Renal cortex interstitium (tissue), 11 donors: ENCODE data around the gene KIF21B. TPM values are rescaled to one million over a fixed set of nuclear protein-coding genes. Genes with fewer than 3 reads are reported as not detected.

Source experiments
- DNase-seq, 11 donors: peaks; one replicate each; pipeline ENCODE4 v3.0.0-alpha.2; 2013; ENCODE audit warnings: low read depth in 9 of 11, low spot score in 4 of 11; ENCODE audit errors: extremely low read depth in 1 of 11
- polyA plus RNA-seq, 3 donors: library from polyadenylated mRNA; unstranded; fragments of 120-200 nt; gene quantifications; one replicate each; pipeline ENCODE4 v1.2.1, GENCODE V29; 2013; ENCODE audit not compliant: insufficient read length in 3 of 3

Gene KIF21B
- polyA plus RNA-seq, 3 donors: 2.1 to 3.2 (median 2.3) TPM

DNA sequence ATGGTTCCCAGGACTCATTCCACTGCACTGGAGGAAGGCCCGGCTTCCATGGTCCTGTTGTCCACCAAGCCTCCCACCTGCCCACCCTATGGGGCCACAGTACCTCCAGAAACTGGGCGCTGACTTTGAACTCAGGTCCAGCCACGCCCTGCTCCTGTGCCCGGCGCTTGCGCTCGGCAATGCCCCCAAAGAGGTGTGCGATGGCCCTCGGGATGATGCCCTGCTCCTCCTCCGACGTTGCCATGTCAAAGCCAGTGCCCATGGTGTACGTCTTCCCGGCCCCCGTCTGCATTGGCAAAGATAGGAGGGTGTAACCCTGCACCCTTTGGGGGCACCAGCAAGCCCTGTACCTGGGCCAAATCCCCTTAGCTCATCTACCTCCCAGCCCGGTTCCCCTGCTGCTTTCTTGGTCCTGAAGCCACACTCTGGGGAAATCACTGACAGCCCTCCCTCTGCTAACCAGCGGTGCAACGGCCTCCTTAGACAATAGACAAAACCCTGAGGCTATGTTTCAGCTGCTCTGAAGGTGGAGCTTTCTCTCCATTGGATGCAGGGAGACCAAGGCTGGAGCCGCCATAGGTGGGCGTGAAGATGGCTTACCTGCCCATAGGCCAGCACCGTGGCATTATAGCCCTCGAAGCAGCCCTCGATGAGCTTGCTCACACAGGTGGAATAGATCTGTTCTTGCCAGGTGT lies 14.7 kb downstream of the KIF21B start:
- no peak for DNase-seq

DNA sequence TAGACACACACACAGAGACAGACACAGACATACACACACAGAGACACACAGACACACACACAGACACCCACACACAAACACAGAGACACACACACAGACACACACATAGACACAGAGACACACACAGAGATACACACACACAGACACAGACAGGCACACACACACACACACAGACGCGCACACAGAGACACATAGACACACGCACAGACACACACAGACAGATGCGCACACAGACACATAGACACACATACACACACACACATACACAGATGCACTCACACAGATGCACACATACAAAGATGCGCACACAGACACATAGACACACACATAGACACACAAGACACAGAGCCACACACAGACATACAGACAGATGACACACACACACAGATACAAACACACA lies 16.0 kb downstream of the KIF21B start:
- DNase-seq: no peak

DNA sequence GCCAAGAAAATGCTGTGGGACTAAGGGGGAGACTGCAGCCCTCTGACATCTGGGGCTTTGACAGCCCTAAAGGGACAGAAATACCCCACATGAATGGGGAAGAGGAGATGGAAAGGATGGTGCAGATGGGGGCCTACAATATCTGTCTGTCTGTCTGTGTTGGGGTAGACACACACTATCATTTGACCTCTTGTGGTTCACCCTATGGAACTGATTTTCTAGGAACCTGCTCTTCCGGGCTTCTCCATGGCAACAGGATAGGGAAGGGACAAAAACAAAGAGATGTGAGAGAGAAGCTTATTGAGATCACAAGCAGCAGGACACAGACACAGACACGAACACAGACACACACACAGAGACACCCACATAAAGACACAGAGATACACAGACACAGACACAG lies 17.1 kb downstream of the KIF21B start:
- DNase-seq: no peak

DNA sequence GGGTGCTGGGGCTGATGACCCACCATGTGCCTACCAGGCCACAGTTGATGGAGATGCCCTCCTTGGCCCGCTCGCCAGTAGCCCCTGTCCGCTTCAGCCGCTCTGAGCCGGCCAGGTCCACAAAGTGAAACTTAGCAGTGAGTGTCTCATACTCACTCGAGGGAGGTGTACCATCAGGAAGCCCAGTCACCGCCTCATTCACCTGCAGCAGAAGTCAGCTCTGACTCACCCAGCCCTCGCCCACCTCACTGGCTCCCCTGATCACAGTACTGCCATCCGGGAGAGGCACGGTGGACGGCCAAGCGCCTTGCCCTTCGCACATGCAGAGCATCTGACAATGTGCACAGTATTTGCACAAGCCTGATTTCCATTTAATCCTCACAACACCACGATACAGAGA lies 18.8 kb downstream of the KIF21B start:
- DNase-seq: no peak

DNA sequence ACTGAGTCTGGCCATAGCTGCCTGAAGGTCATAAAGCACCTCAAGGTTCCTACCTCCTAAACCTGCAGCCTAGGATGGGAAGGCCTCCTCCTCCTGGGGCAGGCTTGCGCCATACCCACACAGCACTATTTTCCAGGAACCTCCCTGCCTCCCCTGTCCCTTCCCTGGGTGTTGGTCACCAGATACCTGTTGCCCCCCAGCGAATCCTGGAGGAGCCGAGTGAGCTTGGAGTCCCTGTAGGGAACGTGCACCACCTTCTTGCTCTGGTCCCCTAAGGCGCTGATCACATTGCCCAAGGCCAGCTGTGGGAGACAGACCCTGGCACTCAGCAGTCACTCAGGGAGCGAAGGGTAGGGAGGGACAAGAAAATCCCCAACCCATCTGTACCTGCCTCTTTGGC lies 19.4 kb downstream of the KIF21B start:
- no peak for DNase-seq

DNA sequence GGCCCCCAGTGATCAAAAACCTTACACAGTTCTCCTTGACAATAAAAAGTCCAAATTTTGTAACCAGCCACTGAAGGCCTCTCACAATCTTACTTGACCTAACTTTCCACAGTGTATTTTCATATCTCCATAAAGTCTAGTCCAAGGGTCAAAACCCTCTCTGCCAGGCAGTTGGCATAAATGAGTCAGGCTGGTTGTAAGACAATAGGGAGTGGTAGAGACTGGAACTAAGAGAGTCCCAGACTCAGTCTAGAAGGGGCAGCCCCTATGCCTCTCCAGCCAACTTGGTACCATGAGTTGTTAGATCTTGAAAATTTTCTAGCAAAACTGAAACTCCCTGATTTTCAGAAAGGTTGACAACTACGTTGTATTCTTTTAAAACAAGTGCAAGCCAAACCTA lies 21.0 kb downstream of the KIF21B start:
- DNase-seq: no peak

DNA sequence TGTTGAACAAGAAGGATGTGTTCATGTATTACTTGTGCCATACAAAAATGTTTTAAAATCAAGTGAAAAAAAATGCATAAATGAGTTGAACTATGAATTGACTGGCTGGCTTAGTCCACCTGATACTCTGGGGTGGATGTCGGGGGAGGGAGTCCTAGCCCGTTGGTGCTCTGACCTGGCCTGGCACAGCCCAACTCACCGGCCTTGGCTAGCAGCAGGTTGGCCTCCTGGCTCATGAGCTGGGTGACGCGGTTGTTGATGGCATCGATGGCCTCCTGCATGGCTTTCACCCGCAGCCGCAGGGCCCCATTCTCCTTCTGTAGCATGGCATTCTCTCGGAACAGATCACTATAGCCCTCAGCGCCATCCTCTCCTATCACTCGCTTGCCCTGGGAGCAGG lies 21.6 kb downstream of the KIF21B start:
- no peak for DNase-seq

DNA sequence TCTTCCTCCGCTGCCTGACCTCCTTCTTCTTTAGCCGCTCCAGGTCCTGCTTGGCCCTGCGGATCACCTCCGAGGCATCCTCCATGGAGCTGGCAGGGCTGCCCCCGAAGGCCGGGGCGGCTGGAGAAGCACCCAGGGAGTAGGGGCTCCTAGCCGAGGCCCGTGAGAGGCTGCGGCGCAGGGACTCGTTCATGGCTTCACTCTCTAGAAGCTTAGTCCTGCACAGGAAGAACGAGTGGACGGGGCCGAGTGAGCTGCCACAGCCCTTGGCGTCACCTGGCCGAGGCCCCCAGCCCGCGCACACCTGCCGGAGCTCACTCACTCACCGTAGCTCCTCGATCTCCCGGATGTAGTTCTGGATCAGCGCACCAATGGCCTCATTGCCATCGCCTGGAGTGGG lies 23.1 kb downstream of the KIF21B start:
- DNase-seq: no peak

DNA sequence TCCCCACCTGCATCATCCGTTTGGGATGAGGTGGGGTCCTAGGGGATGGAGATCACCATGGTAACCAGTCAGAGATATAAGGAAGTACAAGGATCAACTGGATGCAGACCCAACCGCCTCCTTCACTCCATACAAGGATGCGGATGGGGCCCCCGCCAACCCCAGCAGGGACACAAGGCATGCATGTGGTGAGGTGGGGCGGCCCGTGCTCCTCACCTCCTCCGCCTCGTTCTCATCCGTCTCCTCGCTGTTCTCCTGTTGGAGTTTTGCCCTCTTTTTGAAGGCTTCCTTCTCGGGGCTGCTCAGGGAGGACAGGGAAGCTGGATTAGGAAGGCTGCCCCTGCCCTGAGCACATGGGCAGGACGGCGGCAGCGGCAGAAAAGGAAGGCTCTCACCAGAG lies 23.8 kb downstream of the KIF21B start:
- no peak for DNase-seq

DNA sequence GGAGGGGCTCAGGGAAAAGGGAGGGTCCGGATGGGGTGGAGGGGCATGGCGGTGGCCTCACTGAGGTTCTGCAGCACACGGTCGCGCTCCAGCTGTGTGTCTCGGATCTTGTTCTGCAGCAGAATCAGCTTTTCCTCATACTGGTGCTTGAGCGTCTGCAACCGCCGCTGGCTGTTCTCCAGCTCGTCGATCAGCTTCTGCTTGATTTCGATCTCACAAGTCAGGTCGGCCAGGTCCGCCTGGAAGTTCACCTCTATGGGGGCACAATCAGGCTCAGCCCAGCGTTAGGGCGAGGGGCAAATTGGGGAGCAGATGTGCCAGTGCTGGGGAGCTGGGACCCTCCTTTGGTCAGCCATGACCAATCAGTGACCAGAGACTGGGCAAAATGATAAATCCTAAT lies 25.2 kb downstream of the KIF21B start:
- DNase-seq: no peak

DNA sequence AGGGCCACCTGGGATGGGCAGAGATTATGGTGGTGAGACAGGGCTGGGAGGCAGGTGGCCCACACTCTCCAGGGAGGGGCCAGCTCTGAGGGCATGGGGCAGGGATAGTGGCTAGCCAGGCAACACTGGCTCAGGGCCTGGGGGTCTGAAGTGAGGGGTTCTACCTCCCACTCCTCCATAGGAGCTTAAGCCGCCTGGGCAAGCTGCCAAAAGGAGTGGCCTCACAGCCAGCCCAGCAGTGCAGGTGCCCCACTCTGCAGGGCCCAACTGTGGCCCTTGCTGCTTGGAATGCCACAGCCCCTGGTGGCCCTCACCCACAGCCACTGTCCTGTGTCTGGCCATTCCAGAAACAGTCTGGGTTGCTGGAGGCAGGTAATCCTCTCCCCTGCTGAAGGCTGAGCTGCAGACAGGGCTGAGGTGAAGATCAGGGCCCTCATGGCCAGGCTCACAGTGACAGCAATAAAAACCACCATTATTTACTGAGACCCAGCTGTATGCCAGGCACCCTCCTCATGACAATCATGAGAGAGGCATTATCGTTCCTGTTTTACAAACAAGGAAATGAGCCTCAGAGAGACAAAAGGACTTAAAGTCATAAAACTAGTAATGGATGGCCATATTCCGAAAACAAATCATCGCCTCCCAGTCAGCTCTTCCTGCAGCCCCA lies 31.0 kb downstream of the KIF21B start:
- no peak for DNase-seq

DNA sequence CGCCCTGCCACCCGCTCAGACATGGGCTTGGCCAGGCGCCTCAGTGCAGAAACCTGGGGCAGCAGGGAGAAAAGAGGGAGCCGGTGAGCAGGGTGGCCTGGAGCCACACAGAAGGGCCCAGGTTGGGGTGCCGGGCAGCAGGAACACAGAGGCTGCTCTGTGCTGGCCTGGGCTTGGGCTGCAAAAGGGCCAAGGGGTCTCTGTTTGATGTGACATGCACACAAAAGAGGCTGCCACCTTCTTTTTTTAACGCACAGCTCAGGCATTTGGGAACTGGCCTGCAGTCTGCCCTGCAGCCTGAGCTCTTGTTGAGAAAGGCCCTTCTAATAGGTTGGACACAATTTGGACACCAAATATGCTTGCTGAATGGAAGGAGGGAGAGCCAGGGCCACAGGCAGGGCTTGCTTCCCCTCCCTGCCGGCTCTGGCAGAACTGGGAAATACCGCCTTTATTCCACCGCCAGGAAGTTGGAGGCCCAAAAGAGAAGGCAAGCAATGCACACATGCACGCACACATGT lies 32.4 kb downstream of the KIF21B start:
- DNase-seq: no peak

DNA sequence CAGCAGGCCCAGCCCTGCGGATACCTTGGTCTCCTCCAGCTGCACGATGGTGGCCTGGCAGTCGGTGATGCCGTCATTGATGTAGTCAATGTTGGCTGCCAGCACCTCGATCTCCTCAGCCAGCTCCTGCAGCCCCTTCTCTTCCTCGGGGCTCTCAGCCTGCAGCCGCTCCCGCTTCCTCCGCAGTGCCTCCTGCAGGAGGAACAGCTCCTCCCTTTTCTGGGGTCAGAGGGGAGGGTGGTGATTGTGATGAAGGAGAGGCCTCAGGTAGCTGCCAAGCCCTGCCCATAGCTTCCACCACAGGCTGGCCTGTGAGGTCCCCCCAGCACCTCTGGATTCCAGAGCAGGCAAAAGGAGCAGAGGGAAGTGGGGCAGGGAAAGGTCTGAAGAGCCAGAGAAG lies 33.4 kb downstream of the KIF21B start:
- DNase-seq: no peak

DNA sequence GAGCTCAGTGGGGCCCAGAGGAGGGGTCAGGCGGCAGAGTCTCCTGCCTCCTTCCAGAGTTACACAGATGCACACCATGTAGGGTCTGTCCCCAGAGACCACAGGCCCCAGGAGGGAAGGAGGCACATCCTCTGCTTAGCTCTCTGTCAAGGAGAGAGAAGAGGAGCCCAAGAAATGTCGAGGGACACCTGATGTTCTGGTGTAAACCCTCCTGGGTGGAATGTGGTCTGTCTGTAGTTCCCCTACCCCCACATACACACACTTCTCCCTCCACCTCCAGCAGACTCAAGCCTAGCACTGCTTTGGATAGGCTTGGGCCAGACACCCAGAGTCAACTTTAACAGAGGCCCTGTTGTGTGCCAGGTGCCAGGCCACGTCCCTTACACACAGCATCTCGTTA lies 34.2 kb downstream of the KIF21B start:
- DNase-seq: no peak

DNA sequence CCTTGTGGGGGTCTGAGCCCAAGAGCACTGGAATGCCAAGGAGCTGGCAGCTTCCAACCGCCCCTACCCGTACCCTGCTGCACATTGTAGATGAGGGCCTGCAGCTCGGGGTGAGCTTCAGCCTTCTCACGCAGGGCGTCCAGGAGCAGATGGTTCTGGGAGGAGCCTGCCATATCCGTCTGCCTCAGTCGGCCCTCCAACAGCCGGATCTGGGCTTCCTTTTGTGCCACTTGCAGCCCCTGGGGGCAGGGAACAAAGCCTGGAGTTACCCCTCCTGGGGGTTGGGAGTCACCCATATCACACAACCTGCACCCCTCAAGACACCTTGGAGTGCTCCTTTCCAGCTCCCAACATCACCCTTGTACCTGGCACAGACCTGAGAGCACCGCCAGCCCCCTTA lies 34.8 kb downstream of the KIF21B start:
- DNase-seq: no peak

DNA sequence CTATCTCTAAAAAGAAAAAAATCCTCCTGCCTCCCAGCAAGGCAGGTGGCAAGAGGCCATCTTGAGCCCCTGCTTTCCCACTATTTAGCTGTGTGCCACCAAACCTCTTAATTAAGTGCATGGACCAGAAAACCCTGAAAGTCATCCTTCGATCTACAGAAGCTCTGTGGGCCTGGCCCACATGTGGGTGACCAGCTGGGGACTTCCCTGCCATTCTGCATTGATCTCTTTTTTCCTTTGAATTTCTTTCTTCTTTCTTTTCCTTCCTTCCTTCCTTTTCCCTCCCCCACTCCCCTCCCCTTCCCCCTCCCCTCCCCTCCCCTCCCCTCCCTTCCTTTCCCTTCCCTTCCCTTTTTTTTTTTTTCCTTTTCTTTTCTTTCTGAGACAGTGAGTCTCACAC lies 38.0 kb downstream of the KIF21B start:
- no peak for DNase-seq

DNA sequence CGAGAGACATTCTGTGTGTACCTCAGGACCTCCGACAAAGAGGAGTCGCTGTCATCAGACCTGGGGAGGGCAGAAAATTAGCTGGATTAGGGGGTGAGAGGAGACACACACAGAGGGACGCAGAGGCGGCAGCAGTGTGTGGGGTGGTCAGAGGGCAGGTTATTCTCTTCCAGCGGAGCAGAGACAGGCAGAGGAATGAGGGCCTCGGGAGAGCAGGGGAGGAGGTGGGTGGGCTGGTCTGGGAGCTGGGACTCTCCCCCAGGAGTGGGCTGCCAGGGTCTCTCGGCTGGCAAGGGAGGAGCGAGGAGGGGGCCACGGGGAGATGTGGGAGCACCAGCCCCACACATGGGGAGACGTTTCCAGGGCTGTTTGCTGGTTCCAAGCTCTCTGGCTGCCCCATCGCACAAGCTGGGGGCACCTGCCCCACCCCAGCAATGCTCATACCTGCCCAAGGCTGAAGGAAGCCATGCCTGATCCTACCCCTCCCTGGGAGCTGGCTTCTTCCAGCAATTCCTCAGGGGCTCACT lies 40.4 kb downstream of the KIF21B start:
- no peak for DNase-seq

DNA sequence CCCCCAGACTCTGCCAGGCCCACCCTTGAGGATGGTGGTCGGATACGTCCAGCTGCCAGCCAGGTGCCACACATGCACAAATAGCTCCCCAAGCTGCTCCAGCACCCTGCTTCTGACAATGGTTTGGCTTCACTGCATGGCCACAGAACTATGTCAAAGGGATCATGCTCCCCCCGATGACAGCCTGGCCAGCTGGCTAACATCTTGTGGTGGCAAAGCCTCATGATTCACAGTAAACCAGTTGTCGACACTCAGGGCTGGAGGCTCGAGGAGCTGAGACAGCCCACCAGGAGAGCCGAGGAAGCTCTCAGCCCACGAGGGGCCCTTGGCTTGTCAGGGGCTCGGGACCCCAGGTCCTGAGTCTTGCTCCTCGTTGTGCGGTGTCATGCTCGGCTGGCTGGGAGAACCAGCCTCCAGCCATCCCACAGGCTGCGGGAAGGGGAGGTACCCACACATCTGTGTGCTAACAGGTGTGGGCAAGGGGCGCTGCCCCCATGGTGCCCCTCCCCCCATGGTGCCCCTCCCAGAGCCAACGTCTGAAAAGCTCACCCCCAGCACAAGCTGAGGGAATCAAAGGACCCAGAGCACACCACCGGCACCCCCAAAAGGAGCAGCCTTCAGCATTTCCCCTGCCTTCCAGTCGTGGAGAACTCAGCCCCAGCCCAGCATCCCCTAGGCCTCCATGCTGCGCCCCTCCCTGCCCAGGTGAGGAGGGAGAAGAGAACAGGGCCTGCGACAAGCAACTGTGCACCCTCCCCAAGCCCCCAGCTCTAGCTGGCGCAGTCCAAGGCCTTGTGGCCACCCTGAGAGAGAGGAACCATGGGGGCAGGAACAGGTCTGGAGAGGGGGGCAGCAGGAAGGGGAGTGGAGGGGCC lies 41.2 kb downstream of the KIF21B start:
- peak in 4 of 11 donors; percentile 28 to 46 (median 38) for DNase-seq

DNA sequence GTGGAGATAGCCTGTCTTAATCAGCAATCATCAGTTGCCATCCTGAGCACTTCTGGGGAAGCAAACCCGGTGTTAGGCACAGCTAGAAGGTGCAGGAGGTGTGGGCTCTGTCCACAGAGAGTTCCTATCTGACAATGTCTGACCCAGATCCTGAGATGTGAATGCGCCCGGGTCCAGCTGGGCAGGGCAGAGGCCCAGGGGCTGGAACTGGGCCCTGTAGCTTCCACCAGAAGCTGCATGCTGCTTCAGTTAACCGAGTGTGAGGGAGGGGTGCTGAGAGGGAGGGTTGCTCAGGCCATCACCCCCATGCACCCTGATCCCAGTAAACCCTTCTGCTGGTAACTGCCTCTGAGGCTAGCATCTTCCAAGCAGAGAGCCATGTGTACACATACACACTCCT lies 42.2 kb downstream of the KIF21B start:
- no peak for DNase-seq

DNA sequence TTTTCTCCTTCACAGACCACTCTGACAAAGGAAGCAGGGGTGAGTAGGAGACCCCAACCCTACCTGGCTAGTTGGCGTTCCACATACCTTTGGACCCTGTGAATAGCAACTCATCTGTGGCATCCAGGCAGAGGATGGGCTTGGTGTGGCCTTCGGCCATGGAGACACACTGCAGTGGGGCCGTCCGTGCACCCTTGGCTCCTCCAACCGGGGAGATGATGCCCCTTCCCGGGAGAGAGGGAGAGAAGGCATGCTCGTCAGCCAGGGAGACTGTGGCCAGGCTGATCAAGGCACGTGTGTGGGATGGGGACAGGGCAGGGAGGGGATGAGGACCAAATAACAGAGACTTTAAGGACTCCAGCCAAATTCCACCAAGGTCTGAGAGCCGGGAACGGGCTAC lies 42.6 kb downstream of the KIF21B start:
- DNase-seq: no peak
